Measurements from ENCODE around the gene SOBP.

GRCh38 chr6:107546691-107547450, 57.0 kb downstream of the SOBP start:
- no peak for TF ChIP-seq POLR2A (IDR thresholded peaks at IDR 0.05)
- TF ChIP-seq, protein P1, sequence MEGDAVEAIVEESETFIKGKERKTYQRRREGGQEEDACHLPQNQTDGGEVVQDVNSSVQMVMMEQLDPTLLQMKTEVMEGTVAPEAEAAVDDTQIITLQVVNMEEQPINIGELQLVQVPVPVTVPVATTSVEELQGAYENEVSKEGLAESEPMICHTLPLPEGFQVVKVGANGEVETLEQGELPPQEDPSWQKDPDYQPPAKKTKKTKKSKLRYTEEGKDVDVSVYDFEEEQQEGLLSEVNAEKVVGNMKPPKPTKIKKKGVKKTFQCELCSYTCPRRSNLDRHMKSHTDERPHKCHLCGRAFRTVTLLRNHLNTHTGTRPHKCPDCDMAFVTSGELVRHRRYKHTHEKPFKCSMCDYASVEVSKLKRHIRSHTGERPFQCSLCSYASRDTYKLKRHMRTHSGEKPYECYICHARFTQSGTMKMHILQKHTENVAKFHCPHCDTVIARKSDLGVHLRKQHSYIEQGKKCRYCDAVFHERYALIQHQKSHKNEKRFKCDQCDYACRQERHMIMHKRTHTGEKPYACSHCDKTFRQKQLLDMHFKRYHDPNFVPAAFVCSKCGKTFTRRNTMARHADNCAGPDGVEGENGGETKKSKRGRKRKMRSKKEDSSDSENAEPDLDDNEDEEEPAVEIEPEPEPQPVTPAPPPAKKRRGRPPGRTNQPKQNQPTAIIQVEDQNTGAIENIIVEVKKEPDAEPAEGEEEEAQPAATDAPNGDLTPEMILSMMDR (IDR thresholded peaks at IDR 0.05), result no peak
